Lung (tissue), 12 donors: ENCODE measurements around the gene RPL13. TPM values are rescaled to one million over a fixed set of nuclear protein-coding genes. Genes with fewer than 3 reads are reported as not detected.
A peak's percentile ranks its signal among the peaks of the same experiment; 100 is the strongest.

Experiments
- ATAC-seq: fragments of 200-7000 bp; cut with Tn5 transposase; one replicate; pipeline ENCODE4 v1.9.1; 2020; ENCODE audit warnings: moderate number of reproducible peaks; ENCODE audit not compliant: insufficient read depth, low FRiP score
- DNase-seq, 3 donors: peaks; one replicate each; pipeline ENCODE4 v3.0.0-alpha.2; 2013 to 2017
- H3K27ac ChIP-seq, 2 donors: one replicate each; pipeline ENCODE4 v1.5.1; 2013; ENCODE audit warnings: mild to moderate bottlenecking in 2 of 2, moderate library complexity in 2 of 2, control low read depth in 1 of 2, inconsistent platforms in 1 of 2, low read depth in 1 of 2, low read length in 1 of 2
- H3K27me3 ChIP-seq, 3 donors: one replicate each; pipeline ENCODE4 v1.5.1; 2013; ENCODE audit warnings: low read length in 2 of 3; ENCODE audit not compliant: control insufficient read depth in 3 of 3, insufficient read depth in 3 of 3
- H3K36me3 ChIP-seq, 4 donors: one replicate each; pipeline ENCODE4 v1.5.1; 2013; ENCODE audit warnings: low read length in 4 of 4, mild to moderate bottlenecking in 1 of 4, moderate library complexity in 1 of 4; ENCODE audit not compliant: control insufficient read depth in 4 of 4, insufficient read depth in 4 of 4
- H3K4me1 ChIP-seq, 5 donors: one replicate each; pipeline ENCODE4 v1.5.1; 2013; ENCODE audit warnings: low read length in 5 of 5, mild to moderate bottlenecking in 2 of 5, moderate library complexity in 1 of 5; ENCODE audit not compliant: control insufficient read depth in 5 of 5, insufficient read depth in 5 of 5
- H3K4me3 ChIP-seq: one replicate; pipeline ENCODE4 v1.5.1; 2013; ENCODE audit warnings: mild to moderate bottlenecking, control low read depth, moderate library complexity
- H3K9ac ChIP-seq, 2 donors: one replicate each; pipeline ENCODE4 v1.5.1; 2013; ENCODE audit warnings: low read length in 2 of 2, control low read depth in 1 of 2; ENCODE audit not compliant: insufficient read depth in 1 of 2
- H3K9me3 ChIP-seq, 4 donors: one replicate each; pipeline ENCODE4 v1.5.1; 2013; ENCODE audit warnings: low read length in 3 of 4, mild to moderate bottlenecking in 1 of 4, moderate library complexity in 1 of 4; ENCODE audit not compliant: control insufficient read depth in 4 of 4, insufficient read depth in 3 of 4
- CTCF ChIP-seq: IDR thresholded peaks from 2 replicates; pipeline ENCODE4 v1.5.1; 2012; ENCODE audit warnings: mild to moderate bottlenecking; ENCODE audit errors: control extremely low read depth, extremely low read depth
- WGBS, 2 donors: extraction: QIAGEN DNeasy Blood & Tissue Kit; methylation state at CpG; one replicate each; pipeline ENCODE4 v1.1.7; 2013; 5-methylcytosine and 5-hydroxymethylcytosine counted together
- polyA plus RNA-seq, 2 donors: library from polyadenylated mRNA; stranded (reverse); fragments of 200-250 nt; gene quantifications; one replicate each; pipeline ENCODE4 v1.2.1, GENCODE V29; 2013
- total RNA-seq, 2 donors: library from RNA; depleted of rRNA in 1 of 2; stranded (reverse); fragments of >200 nt in 1 of 2; gene quantifications; one replicate each; pipeline ENCODE4 v1.2.1, GENCODE V29; 2014 to 2021
- donor health status: control.
- donor health status: control.
- donor health status: Bipolar disorder and iron deficiency.
- donor health status: healthy.
- donor health status: DM: yes; HTN: yes; CAD: no.

The RPL13 gene
- total and polyA plus RNA-seq, 4 donors = 1,905 to 7,821 (median 4,043) TPM

- WGBS, 2 donors = 89 to 90% methylated on average over 13 of the region's 13 CpGs
- peaks cover 10 to 45% (median 27%) of the 10 kb centered on the region in 4 donors for H3K36me3 ChIP-seq
Measured at GRCh38 chr16:89555780-89556179, 4.7 kb upstream of the RPL13 start.

GRCh38 chr16:89556750-89557689 lies 3.5 kb upstream of the RPL13 start:
- no peak overlapping the region for H3K9ac ChIP-seq
- 48 to 60% methylated on average over 34 of the region's 34 CpGs for WGBS, 2 donors
- ATAC-seq (no peak), DNase-seq (peak; percentile 79 to 87 (median 79))
- no peak overlapping the region for H3K27ac ChIP-seq
- H3K9me3 ChIP-seq = no peaks in the 10 kb centered on the region
- TF ChIP-seq CTCF = peak; percentile 50
- H3K4me3 ChIP-seq = no peak overlapping the region
- peaks cover 8 to 46% (median 28%) of the 10 kb centered on the region in 4 donors for H3K36me3 ChIP-seq
- peaks cover 2 to 15% (median 5%) of the 10 kb centered on the region in 5 donors for H3K4me1 ChIP-seq
- no peaks in the 10 kb centered on the region for H3K27me3 ChIP-seq

More at GRCh38 chr16:89555780-89556179, 4.7 kb upstream of the RPL13 start:
- no peak overlapping the region for H3K9ac ChIP-seq
- no peaks in the 10 kb centered on the region for H3K9me3 ChIP-seq
- ATAC-seq = no peak
- no peak for TF ChIP-seq CTCF
- peaks cover 0 to 6% (median 3%) of the 10 kb centered on the region in 5 donors for H3K4me1 ChIP-seq
- no peak overlapping the region for H3K27ac ChIP-seq
- H3K27me3 ChIP-seq = no peaks in the 10 kb centered on the region
- no peak for DNase-seq
- no peak overlapping the region for H3K4me3 ChIP-seq

GRCh38 chr16:89557690-89558490 lies 2.6 kb upstream of the RPL13 start:
- no peak for TF ChIP-seq CTCF
- Histone ChIP-seq H3K4me3 (no peak overlapping the region), H3K4me1 (peaks cover 2 to 20% (median 8%) of the 10 kb centered on the region in 5 donors), H3K36me3 (peaks cover 8 to 43% (median 35%) of the 10 kb centered on the region in 4 donors), H3K9me3 (no peaks in the 10 kb centered on the region), H3K27ac (peak overlapping the region in 1 of 2 donors; percentile 15), H3K9ac (no peak overlapping the region), H3K27me3 (no peaks in the 10 kb centered on the region)
- WGBS, 2 donors = 89 to 90% methylated on average over 19 of the region's 19 CpGs
- ATAC-seq (no peak), DNase-seq (no peak)
